Pancreas (tissue), 10 donors: ENCODE measurements around the gene GSTM3. TPM values are rescaled to one million over a fixed set of nuclear protein-coding genes. Genes with fewer than 3 reads are reported as not detected.

Experiments
- ATAC-seq, 4 donors: fragments of 200-7000 bp; cut with Tn5 transposase; one replicate each; pipeline versions ENCODE4 v1.8.0 to v1.9.1; 2020; ENCODE audit warnings: mild to moderate bottlenecking in 4 of 4, moderate library complexity in 4 of 4
- DNase-seq, 6 donors: peaks; one replicate each; pipeline ENCODE4 v3.0.0-alpha.2; 2020
- FAIRE-seq: peaks from 2 replicates; lab custom pipeline; 2012; peaks lifted over from hg19 to GRCh38; lab: Jason Lieb, UNC
- H3K27ac ChIP-seq, 4 donors: fragments of 200-600 bp; sonication (generic); 1 replicate in 3 of 4; 2 replicates in 1 of 4; pipeline versions ENCODE4 v1.5.0 to v1.8.0; 2020
- H3K27me3 ChIP-seq, 4 donors: fragments of 200-600 bp; one replicate each; pipeline ENCODE4 v1.8.0; 2021
- H3K36me3 ChIP-seq, 3 donors: fragments of 200-600 bp; sonication (generic) in 1 of 3; one replicate each; pipeline versions ENCODE4 v1.5.0 to v1.8.0; 2020 to 2021
- H3K4me1 ChIP-seq, 3 donors: fragments of 200-600 bp; one replicate each; pipeline ENCODE4 v1.8.0; 2021
- H3K4me3 ChIP-seq, 4 donors: fragments of 200-600 bp; sonication (generic) in 2 of 4; one replicate each; pipeline versions ENCODE4 v1.5.0 to v1.8.0; 2020 to 2021
- H3K9me3 ChIP-seq, 4 donors: fragments of 200-600 bp; one replicate each; pipeline ENCODE4 v1.8.0; 2021
- WGBS, 2 donors: extraction: QIAGEN DNeasy Blood & Tissue Kit; methylation state at CpG; one replicate each; pipeline ENCODE4 v1.1.7; 2013; 5-methylcytosine and 5-hydroxymethylcytosine counted together
- intact Hi-C, 3 donors: fragments of 100-400 bp; cut with DNase I; formaldehyde crosslinking; loops; one replicate each; pipeline versions ENCODE4 v1.11.1 to v1.14.2; 2022
- polyA plus RNA-seq, 2 donors: library from polyadenylated mRNA; stranded (reverse); fragments of 200-250 nt; gene quantifications; one replicate each; pipeline ENCODE4 v1.2.3, GENCODE V29; 2013
- total RNA-seq, 6 donors: library from RNA; stranded (reverse); fragmentation: NEBNext Ultra II Directional in 4 of 6; extraction: Animal tissue kit (Norgen Biotek cat#: 25700) in 4 of 6; gene quantifications; one replicate each; pipeline versions ENCODE4 v1.2.1 to v1.2.4, GENCODE V29; 2021 to 2023
- TF ChIP-seq, protein P1 (sequence below), 4 donors: fragments of 200-600 bp; sonication (generic) in 3 of 4; IDR thresholded peaks; one replicate each; pipeline versions ENCODE4 v1.5.0 to v1.8.0; 2021; ENCODE audit warnings: antibody characterized with exemption in 4 of 4
- donor health status: healthy with polysubstance abuse.
- donor health status: DM: no; HTN: no; CAD: no; lungs with moderate emphysema.
- donor health status: DM: no; HTN: no; CAD: no.
- donor health status: control.
- donor health status: control.
- donor health status: Bipolar disorder and iron deficiency.
- donor health status: DM: yes; HTN: yes; CAD: no.
- donor health status: DM: no; HTN: no; CAD: no.
- donor health status: DM: no; HTN: no; CAD: no.
- donor health status: DM: yes; HTN: yes; CAD: no.

The GSTM3 gene
- total and polyA plus RNA-seq, 8 donors: 13.9 to 58.1 (median 24.7) TPM

DNA sequence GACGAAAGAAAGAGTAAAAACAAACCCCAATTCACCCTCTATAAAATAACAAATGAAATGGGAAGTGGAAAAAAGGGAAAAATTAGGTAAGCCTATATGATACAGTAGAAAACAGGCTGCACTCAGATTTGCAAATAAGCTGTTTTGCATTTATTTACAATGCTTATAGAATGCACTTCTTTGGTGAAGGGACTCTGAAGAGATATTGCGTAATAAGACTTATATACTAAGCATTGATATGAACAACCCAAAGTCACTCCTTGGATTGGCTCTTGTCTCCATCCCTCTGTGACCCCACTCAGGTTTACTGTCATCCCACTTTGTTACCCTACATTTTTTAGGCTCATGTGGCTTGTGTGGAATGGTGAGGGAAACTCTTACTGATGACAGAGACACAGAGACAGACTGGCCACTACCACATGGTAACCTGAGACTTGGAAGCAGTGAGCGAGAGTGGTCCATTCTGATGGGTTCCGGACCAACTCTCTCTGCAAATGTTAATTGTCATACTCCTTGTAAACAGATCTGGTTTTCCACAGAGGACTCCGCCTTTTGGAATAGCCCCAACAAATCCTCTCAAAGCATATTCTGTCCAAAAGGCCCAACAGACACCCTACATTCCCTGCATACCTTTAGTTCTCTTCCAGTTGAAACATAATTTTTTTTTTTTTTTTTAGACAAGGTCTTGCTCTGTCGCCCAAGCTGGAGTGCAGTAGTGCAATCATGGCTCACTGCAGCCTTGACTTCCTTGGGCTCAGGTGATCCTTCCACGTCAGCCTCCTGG is 17.7 kb downstream of the GSTM3 start:
- H3K9me3 ChIP-seq: no peaks in the 10 kb centered on the region
- 76 to 87% methylated on average over 7 of the region's 7 CpGs for WGBS, 2 donors
- TF ChIP-seq, protein P1, sequence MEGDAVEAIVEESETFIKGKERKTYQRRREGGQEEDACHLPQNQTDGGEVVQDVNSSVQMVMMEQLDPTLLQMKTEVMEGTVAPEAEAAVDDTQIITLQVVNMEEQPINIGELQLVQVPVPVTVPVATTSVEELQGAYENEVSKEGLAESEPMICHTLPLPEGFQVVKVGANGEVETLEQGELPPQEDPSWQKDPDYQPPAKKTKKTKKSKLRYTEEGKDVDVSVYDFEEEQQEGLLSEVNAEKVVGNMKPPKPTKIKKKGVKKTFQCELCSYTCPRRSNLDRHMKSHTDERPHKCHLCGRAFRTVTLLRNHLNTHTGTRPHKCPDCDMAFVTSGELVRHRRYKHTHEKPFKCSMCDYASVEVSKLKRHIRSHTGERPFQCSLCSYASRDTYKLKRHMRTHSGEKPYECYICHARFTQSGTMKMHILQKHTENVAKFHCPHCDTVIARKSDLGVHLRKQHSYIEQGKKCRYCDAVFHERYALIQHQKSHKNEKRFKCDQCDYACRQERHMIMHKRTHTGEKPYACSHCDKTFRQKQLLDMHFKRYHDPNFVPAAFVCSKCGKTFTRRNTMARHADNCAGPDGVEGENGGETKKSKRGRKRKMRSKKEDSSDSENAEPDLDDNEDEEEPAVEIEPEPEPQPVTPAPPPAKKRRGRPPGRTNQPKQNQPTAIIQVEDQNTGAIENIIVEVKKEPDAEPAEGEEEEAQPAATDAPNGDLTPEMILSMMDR (IDR thresholded peaks at IDR 0.05): no peak
- no peaks in the 10 kb centered on the region for H3K27me3 ChIP-seq
- no peak overlapping the region for H3K27ac ChIP-seq
- H3K4me3 ChIP-seq: no peak overlapping the region
- H3K36me3 ChIP-seq: no peaks in the 10 kb centered on the region
- no peak for ATAC-seq
- intact Hi-C loops: no loop called here
- DNase-seq: no peak
- H3K4me1 ChIP-seq: peaks cover 0 to 12% (median 0%) of the 10 kb centered on the region in 3 donors
- FAIRE-seq: no peak

DNA sequence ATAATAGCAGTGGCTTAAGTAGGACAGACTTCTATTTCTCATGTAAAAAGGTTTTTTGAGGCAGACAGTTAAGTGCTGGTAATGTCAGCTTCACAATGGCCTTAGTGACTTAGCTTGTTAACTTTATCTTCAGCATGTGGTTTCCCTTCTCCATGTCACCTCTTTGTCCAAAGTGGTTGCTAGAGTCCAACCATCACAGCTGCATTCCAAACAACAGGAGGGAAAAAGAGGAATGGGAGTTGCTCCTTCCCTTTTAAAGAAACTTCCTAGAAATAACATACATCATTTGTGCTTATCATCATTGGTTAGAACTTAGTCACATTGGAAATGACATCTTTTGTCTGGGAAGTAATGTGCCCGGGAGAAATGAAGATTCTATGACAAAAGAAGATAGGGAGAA is 18.9 kb downstream of the GSTM3 start:
- H3K27ac ChIP-seq: no peak overlapping the region
- no peaks in the 10 kb centered on the region for H3K9me3 ChIP-seq
- no peak overlapping the region for H3K4me3 ChIP-seq
- H3K27me3 ChIP-seq: no peaks in the 10 kb centered on the region
- no peak for FAIRE-seq
- WGBS, 2 donors: 98 to 100% methylated on average over 1 of the region's 1 CpG
- intact Hi-C loops: no loop called here
- TF ChIP-seq, protein P1 (IDR thresholded peaks at IDR 0.05): no peak
- no peak for ATAC-seq
- no peaks in the 10 kb centered on the region for H3K36me3 ChIP-seq
- no peak for DNase-seq
- peaks cover 0 to 12% (median 0%) of the 10 kb centered on the region in 3 donors for H3K4me1 ChIP-seq

DNA sequence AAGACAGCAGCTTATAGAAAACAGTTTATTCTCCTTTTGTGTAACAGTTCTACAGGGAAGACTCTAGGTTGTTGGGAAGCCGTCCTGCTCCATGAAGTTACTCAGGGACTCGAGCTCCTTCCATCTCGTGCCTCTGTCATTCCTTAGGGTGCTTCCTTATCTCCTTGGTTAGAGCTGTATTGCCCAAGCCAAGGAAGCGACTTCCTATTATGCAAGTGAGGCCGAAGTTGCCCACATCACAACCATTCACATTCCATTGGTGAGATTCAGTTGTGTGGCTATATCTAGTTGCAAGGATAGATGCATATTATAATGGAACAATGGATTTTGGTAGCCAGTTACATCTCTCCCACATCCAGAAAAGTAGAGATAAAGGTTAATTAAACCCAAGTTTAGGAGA is 19.8 kb downstream of the GSTM3 start:
- FAIRE-seq (no peak), ATAC-seq (no peak), DNase-seq (no peak)
- no peaks in the 10 kb centered on the region for H3K27me3 ChIP-seq
- no peak overlapping the region for H3K4me3 ChIP-seq
- intact Hi-C loops: no loop called here
- TF ChIP-seq, protein P1 (IDR thresholded peaks at IDR 0.05): no peak
- no peaks in the 10 kb centered on the region for H3K9me3 ChIP-seq
- no peak overlapping the region for H3K27ac ChIP-seq
- no peaks in the 10 kb centered on the region for H3K36me3 ChIP-seq
- 84 to 90% methylated on average over 5 of the region's 5 CpGs for WGBS, 2 donors
- peaks cover 0 to 9% (median 0%) of the 10 kb centered on the region in 3 donors for H3K4me1 ChIP-seq

DNA sequence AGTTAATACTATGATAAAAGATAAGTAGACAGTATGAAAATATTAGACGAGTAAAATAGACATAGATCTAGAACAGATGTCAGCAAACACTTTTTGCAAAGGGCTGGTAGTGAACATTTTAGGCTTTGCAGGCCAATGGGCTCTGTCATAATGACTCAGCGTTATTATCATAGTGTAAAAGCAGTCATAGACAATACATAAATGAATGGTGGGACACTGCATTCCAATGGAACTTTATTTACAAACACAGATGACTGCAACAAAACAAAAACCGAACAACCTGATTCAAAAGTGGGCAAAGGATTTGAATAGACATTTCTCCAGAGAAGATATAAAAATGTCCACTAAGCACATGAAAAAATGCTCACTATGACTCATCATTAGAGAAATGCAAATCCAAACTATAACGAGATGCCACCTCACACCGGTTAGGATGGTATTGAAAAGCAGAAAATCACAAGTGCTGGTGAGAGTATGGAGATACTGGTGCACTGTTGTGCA is 21.5 kb downstream of the GSTM3 start:
- ATAC-seq: no peak
- intact Hi-C loops: no loop called here
- Histone ChIP-seq H3K4me1 (peaks cover 0 to 4% (median 0%) of the 10 kb centered on the region in 3 donors), H3K4me3 (no peak overlapping the region), H3K36me3 (no peaks in the 10 kb centered on the region), H3K27ac (no peak overlapping the region), H3K9me3 (no peaks in the 10 kb centered on the region), H3K27me3 (no peaks in the 10 kb centered on the region)
- no peak for DNase-seq
- no peak for FAIRE-seq
- 72 to 74% methylated on average over 5 of the region's 5 CpGs for WGBS, 2 donors
- TF ChIP-seq, protein P1 (IDR thresholded peaks at IDR 0.05): no peak

DNA sequence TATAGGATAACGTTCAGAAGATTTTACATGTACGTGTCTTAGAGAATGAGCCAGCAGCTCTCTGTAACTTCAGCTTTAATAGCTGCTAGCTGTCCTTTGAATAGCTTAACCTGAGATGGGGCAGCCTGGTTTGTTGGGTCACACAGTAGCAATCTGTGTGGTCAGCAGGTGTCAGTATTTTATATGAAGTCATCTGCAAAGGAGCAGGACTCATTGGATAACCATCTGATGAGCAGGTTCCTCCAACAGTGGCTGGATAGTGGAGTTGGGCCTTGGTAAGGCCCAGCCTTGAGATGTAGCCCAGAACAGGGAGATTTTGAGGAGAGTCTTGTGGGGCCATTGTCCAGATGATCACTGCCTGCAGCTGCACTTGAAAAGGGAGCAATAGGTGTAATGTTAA is 22.3 kb downstream of the GSTM3 start:
- no peaks in the 10 kb centered on the region for H3K36me3 ChIP-seq
- H3K9me3 ChIP-seq: no peaks in the 10 kb centered on the region
- no peak overlapping the region for H3K27ac ChIP-seq
- TF ChIP-seq, protein P1 (IDR thresholded peaks at IDR 0.05): peak in 1 of 4 donors; percentile 9
- H3K4me3 ChIP-seq: no peak overlapping the region
- 29 to 33% methylated on average over 2 of the region's 2 CpGs for WGBS, 2 donors
- intact Hi-C loops: no loop called here
- no peaks in the 10 kb centered on the region for H3K4me1 ChIP-seq
- H3K27me3 ChIP-seq: no peaks in the 10 kb centered on the region
- ATAC-seq (peak; percentile 73 to 98 (median 88)), FAIRE-seq (no peak), DNase-seq (no peak)
